ENCODE measurements around the gene FNIP2. TPM values are rescaled to one million over a fixed set of nuclear protein-coding genes. Genes with fewer than 3 reads are reported as not detected.

Gene FNIP2
- total and polyA plus RNA-seq, 9 of the 15 experiments (the other 6 are each of a cell fraction or from before 2014, with no cell fraction given): 1.7 to 15.5 (median 8.3) TPM

- TF ChIP-seq ZNF407 (IDR thresholded peaks at IDR 0.05; ENCODE audit: low read depth): no peak
- TF ChIP-seq FOXJ3 (CRISPR knock-in tag; IDR thresholded peaks at IDR 0.05): no peak
- TF ChIP-seq PTBP1 (IDR thresholded peaks at IDR 0.05; ENCODE audit: low read depth, low read length): no peak
- TF ChIP-seq TCF7L2 (IDR thresholded peaks at IDR 0.05; ENCODE audit: low read depth, low read length): no peak
- no peak for TF ChIP-seq ZNF76 (CRISPR knock-in tag; IDR thresholded peaks at IDR 0.05; ENCODE audit: borderline replicate concordance)
- TF ChIP-seq ZNF518B (CRISPR knock-in tag; IDR thresholded peaks at IDR 0.05): no peak
- no peak for TF ChIP-seq HDAC6 (IDR thresholded peaks at IDR 0.05; ENCODE audit: low read depth, low read length)
- TF ChIP-seq GTF2E2 (tag; IDR thresholded peaks at IDR 0.05): no peak
- TF ChIP-seq CHD1 (IDR thresholded peaks at IDR 0.05; ENCODE audit: low read length): no peak
- no peak for TF ChIP-seq KHSRP (IDR thresholded peaks at IDR 0.05)
- no peak for TF ChIP-seq MCM5 (IDR thresholded peaks at IDR 0.05; ENCODE audit: low read depth)
- TF ChIP-seq RBBP5 (IDR thresholded peaks at IDR 0.05; ENCODE audit: borderline replicate concordance, insufficient read depth, low read length, poor library complexity, severe bottlenecking): no peak
- TF ChIP-seq ARHGAP35 (IDR thresholded peaks at IDR 0.05; ENCODE audit: partially characterized antibody): no peak
- no peak for TF ChIP-seq IRF9 (tag; IDR thresholded peaks at IDR 0.05)
- TF ChIP-seq HMG20B (CRISPR knock-in tag; IDR thresholded peaks at IDR 0.05): no peak
- TF ChIP-seq ZNF354B (CRISPR knock-in tag; IDR thresholded peaks at IDR 0.05): no peak
Observed at GRCh38 chr4:158809611-158810486, 41.0 kb downstream of the FNIP2 start (continued).

Measured in K562 (cell line).